Measurements from ENCODE around the gene PLEKHA1. TPM values are rescaled to one million over a fixed set of nuclear protein-coding genes. Genes with fewer than 3 reads are reported as not detected.

The PLEKHA1 gene
- polyA plus RNA-seq, 1 of the 3 experiments (the other 2 are of a cell fraction): 8.4 TPM

GRCh38 chr10:122459561-122460273, 85.2 kb downstream of the PLEKHA1 start:
- POLR2A ChIA-PET: no interaction called here
- no peak for DNase-seq
- H3F3A ChIP-seq (replicated peaks; ENCODE audit: insufficient read depth): peaks cover 3% of the 10 kb centered on the region

GRCh38 chr10:122460891-122461293, 86.4 kb downstream of the PLEKHA1 start:
- Histone ChIP-seq H3K36me3 (replicated peaks in 1 of 2; ENCODE audit: control insufficient read depth in 1 of 2, insufficient read depth in 2 of 2, low read length in 1 of 2) (peaks cover 0 to 2% of the 10 kb centered on the region in 2 experiments), H3K4me1 (ENCODE audit: control insufficient read depth in 1 of 2, insufficient read depth in 2 of 2, low read depth in 1 of 2, low read length in 1 of 2) (peaks cover 5 to 19% of the 10 kb centered on the region in 2 experiments; a peak in 2 of 4 replicates), H3K27ac (ENCODE audit: low read depth in 2 of 2, low read length in 1 of 2) (peak overlapping the region in 1 of 2 experiments; percentile 45; a peak in 1 of 4 replicates), H2AFZ (ENCODE audit: low read depth) (peak overlapping the region; percentile 73), H3K9me2 (no peaks in the 10 kb centered on the region), H3K27me3 (ENCODE audit: insufficient read depth) (no peaks in the 10 kb centered on the region), H3F3A (replicated peaks; ENCODE audit: insufficient read depth) (peaks cover 3% of the 10 kb centered on the region), H3K79me2 (ENCODE audit: insufficient read depth) (peaks cover 40% of the 10 kb centered on the region), H3K4me2 (peak overlapping the region; percentile 98), H3K4me3 (ENCODE audit: low read depth in 2 of 2, low read length in 1 of 2) (peak overlapping the region; percentile 65 to 74), H4K20me1 (ENCODE audit: insufficient read depth) (peaks cover 18% of the 10 kb centered on the region), H3K9me3 (no peaks in the 10 kb centered on the region), H3K9ac (peak overlapping the region; percentile 73; the same call in 1 of the 2 replicates)
- TF ChIP-seq EZH2phosphoT487 (IDR thresholded peaks at IDR 0.05; ENCODE audit: borderline replicate concordance, low read depth): no peak
- no peak for TF ChIP-seq ELF1 (IDR thresholded peaks at IDR 0.05)
- TF ChIP-seq CHD2 (IDR thresholded peaks at IDR 0.05; ENCODE audit: low read length, partially characterized antibody): no peak
- TF ChIP-seq CTCF (IDR thresholded peaks at IDR 0.05): no peak
- TF ChIP-seq TCF12 (IDR thresholded peaks at IDR 0.05): no peak
- no peak for TF ChIP-seq PBX3 (IDR thresholded peaks at IDR 0.05)
- WGBS (ENCODE audit: low lambda C conversion rate): 39% methylated on average over 3 of the region's 40 CpGs
- peak; percentile 46 for DNase-seq
- ChIA-PET POLR2A (no interaction called here), CTCF (interaction anchor here (1.4 kb wide), 2 partner anchors 118 to 162 kb away, joined by 3 to 4 read pairs; no protein-coding TSS in a partner anchor)

More at GRCh38 chr10:122459561-122460273, 85.2 kb downstream of the PLEKHA1 start:
- Histone ChIP-seq H3K9me2 (no peaks in the 10 kb centered on the region), H3K27me3 (ENCODE audit: insufficient read depth) (no peaks in the 10 kb centered on the region), H3K79me2 (ENCODE audit: insufficient read depth) (peaks cover 29% of the 10 kb centered on the region), H4K20me1 (ENCODE audit: insufficient read depth) (peaks cover 16% of the 10 kb centered on the region), H3K4me3 (ENCODE audit: low read depth in 2 of 2, low read length in 1 of 2) (no peak overlapping the region), H3K4me1 (ENCODE audit: control insufficient read depth in 1 of 2, insufficient read depth in 2 of 2, low read depth in 1 of 2, low read length in 1 of 2) (peaks cover 5 to 19% of the 10 kb centered on the region in 2 experiments; a peak in 2 of 4 replicates), H3K9ac (no peak overlapping the region), H3K4me2 (peak overlapping the region; percentile 98; the same call in 1 of the 2 replicates), H3K27ac (ENCODE audit: low read depth in 2 of 2, low read length in 1 of 2) (peak overlapping the region in 1 of 2 experiments; percentile 22; a peak in 1 of 4 replicates), H2AFZ (ENCODE audit: low read depth) (no peak overlapping the region), H3K9me3 (no peaks in the 10 kb centered on the region), H3K36me3 (replicated peaks in 1 of 2; ENCODE audit: control insufficient read depth in 1 of 2, insufficient read depth in 2 of 2, low read length in 1 of 2) (no peaks in the 10 kb centered on the region)
- CTCF ChIA-PET: interaction anchor here (1.3 kb wide), 1 partner anchor 24 kb away, joined by 4 read pairs; no protein-coding TSS in a partner anchor
- 76% methylated on average over 14 of the region's 14 CpGs for WGBS (ENCODE audit: low lambda C conversion rate)
- TF ChIP-seq EZH2phosphoT487 (IDR thresholded peaks at IDR 0.05; ENCODE audit: borderline replicate concordance, low read depth) (no peak), MAX (IDR thresholded peaks at IDR 0.05; ENCODE audit: low read depth) (0 out of 2 replicates have a peak, but pooled peaks have one; percentile 41), USF2 (IDR thresholded peaks at IDR 0.05; ENCODE audit: borderline replicate concordance, low read depth, low read length) (no peak), TCF12 (IDR thresholded peaks at IDR 0.05) (peak; percentile 16; the same call in 1 of the 2 replicates), GATA2 (CRISPR knock-in tag; IDR thresholded peaks at IDR 0.05) (no peak), NFIC (IDR thresholded peaks at IDR 0.05; ENCODE audit: borderline replicate concordance) (no peak)
